Measurements from ENCODE around the gene KRTAP5-5. TPM values are rescaled to one million over a fixed set of nuclear protein-coding genes. Genes with fewer than 3 reads are reported as not detected.
"Not testable (repeated sequence)": the region's sequence is repeated elsewhere in the genome, so short reads cannot be mapped to it uniquely, and the experiment has no call there.

Gene KRTAP5-5
- polyA plus RNA-seq, 3 donors, result not detected

DNA sequence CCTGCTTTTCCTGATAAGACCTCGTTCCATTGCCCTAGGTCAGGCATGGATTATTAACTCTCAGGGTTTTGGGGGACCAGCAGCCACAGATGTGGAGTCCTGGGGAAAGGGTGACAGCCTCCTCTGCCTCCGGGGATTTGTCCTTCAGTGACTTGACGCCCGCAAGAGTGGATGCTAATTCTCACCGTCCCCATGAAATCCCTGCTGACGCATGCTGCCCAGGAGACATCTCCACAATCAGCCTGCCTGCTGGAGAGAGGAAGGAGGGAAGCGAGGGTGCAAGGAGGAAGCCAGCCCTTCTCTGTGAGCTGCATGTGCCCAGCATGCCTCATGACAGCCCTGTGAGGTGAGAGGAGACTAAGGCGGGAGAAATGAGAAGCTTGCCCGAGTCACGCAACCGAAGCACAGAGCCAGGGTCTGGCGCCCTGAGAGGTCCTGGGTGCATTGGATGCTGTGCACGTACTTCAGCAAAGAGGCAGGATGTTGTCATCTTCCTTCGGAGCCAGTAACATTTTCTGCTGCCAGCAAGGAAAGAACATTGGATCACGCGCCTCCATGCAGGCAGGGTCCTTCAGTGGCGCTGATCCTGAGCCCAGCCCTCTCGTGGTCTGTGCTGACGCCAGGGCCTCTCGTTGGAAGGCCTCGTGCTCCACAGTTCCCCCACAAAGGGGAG lies 40.1 kb downstream of the KRTAP5-5 start:
- DNase-seq (ENCODE audit: extremely low read depth in 1 of 11, low read depth in 9 of 11, low spot score in 4 of 11), result no peak

DNA sequence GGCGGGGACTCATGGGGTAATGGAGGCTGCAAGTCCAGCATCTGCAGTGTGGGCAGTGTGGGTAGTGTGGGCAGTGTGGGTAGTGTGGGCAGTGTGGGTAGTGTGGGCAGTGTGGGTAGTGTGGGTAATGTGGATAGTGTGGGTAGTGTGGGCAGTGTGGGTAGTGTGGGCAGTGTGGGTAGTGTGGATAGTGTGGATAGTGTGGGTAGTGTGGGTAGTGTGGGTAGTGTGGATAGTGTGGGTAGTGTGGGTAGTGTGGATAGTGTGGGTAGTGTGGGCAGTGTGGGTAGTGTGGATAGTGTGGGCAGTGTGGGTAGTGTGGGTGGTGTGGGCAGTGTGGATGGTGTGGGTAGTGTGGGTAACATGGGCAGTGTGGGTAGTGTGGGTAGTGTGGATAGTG lies 40.9 kb downstream of the KRTAP5-5 start:
- not testable (repeated sequence) for DNase-seq (ENCODE audit: extremely low read depth in 1 of 11, low read depth in 9 of 11, low spot score in 4 of 11)

DNA sequence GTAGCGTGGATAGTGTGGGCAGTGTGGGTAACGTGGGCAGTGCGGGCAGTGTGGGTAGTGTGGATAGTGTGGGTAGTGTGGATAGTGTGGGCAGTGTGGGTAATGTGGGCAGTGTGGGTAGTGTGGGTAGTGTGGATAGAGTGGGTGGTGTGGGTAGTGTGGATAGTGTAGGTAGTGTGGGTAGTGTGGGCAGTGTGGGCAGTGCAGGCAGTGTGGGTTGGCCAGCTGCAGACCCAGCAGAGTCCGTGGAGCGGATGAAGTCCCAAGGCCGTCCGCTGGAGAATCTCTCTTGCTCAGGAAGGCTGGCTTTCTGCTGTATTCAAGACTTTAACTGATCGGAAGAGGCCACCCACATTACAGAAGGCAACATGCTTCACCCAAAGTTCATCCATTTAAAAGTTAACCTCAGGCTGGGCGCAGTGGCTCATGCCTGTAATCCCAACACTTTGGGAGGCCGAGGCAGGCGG lies 41.4 kb downstream of the KRTAP5-5 start:
- no peak for DNase-seq (ENCODE audit: extremely low read depth in 1 of 11, low read depth in 9 of 11, low spot score in 4 of 11)

DNA sequence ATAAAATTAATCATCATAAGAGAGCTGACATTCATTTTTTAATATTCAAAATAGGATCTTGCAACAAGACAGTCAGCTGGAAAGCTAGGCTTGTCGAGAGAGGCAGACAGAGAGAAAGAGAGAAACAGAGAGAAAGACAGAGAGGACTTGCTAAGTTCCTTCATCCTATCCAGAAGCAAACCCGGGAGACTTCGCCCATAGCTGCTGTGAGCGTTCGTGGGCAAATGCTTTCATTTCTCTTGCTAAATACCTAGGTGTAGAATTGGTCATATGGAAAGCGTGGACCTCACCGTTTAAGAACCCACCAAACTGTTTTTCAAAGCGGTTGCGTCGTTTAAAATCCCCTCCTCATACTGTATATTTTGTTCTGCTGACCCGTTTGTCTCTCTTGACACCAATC lies 42.1 kb downstream of the KRTAP5-5 start:
- DNase-seq (ENCODE audit: extremely low read depth in 1 of 11, low read depth in 9 of 11, low spot score in 4 of 11), result no peak

DNA sequence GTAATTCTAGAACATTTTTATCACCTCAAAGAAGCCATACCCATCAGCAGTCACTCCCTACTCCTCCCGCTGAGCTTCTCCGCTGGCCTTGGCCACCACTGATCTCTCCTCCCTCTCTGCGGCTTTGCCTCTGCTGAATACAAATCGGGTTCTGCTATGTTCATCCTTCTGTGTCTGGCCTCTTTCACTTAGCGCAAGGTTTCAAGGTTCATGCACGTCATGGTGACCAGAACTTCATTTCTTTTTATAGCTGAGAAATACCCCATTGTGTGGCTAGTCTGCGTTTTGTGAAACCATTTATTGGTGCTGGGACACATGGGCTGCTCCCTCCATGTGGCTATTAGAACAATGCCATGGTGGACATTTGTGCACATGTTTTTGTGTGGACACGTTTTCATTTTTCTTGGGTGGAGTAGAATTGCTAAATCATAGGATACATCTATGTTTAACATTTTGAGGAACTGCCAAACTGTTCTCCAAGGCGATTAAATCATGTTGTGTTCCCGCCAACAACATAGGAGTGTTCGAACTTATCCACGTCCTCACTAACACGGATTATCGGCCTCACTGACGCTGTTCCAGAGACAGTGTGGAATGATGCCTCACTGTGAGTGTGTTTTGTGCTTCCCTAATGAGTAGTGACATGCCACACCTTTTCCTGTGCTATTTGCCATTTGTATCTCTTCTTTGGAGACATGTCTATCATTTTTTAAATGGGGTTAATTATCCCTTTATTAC lies 43.2 kb downstream of the KRTAP5-5 start:
- DNase-seq (ENCODE audit: extremely low read depth in 1 of 11, low read depth in 9 of 11, low spot score in 4 of 11), result no peak

DNA sequence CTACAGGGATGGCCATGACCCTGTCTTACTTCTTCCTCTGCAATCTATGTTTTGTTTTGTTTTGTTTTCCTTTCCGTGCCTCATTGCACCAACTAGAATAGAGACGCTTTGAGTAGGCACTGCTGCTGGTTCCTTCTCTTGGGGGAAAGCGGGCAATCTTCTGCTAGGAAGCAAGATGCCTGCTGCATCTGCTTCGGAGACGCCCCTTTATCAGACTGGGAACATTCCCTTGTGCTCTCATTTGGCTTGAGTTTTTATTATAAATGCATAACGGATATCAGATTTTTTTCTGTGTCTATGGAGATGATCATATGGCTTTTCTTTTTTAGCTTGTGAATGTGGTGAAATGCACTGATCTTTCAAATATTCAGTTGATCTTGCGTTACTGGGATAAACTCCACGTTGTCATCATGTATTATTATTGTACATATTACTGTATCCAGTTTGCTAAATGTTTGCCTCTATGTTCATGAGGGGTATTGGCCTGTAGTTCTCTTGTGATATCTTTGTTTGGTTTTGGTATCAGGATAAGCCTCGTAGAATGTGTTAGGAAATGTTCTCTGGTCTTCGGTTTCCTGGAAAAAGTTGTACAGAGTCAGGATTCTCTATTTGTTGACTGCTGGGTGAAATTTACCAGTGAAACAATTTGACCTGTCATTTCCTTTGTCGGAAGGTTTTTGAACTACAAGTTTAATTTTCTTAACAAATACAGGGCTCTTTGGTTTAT lies 44.0 kb downstream of the KRTAP5-5 start:
- no peak for DNase-seq (ENCODE audit: extremely low read depth in 1 of 11, low read depth in 9 of 11, low spot score in 4 of 11)

DNA sequence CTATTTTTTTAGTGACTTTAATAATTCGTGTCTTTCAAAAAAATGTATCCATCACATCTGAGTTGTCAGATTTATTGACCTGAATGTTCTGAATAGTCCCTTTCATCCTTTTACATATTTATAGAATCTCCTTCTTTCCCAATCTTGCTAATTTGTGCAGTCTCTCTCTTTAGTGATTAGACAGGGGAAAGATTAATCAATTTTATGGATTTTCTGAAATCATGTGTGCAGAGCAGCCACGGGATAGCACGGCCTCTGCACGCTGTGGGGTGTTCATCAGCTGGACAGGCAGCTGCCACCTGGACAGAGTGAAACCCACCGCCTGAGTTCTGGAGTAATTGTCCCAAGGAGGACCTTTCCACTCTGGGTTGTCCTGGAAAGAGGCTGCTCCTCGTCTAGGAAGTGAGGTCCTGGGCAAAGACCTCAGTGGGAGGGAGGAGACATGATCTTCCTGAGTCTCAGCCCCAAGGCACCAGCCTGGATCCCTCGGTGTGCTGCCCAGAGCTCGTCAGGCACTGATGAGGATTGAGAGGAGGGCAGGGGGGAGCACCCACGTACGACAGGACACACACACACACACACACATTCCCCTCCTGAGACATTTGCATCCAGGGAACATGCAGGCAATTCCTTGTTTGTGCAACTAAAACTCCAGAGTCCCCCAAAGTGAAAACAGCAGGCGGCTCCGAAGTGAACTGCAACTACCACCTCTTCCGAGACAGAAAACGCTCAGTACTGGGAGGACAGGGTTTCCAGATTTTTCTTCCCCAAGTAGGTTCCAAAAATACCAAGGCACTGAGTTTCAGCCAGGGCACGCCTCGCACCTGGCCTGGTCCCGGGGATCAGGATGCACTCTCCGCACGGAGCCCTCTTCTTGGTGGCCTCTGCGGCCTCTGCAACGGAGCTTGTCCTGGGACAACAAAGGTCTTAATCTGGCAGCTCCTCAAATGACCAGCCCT lies 44.9 kb downstream of the KRTAP5-5 start:
- no peak for DNase-seq (ENCODE audit: extremely low read depth in 1 of 11, low read depth in 9 of 11, low spot score in 4 of 11)

DNA sequence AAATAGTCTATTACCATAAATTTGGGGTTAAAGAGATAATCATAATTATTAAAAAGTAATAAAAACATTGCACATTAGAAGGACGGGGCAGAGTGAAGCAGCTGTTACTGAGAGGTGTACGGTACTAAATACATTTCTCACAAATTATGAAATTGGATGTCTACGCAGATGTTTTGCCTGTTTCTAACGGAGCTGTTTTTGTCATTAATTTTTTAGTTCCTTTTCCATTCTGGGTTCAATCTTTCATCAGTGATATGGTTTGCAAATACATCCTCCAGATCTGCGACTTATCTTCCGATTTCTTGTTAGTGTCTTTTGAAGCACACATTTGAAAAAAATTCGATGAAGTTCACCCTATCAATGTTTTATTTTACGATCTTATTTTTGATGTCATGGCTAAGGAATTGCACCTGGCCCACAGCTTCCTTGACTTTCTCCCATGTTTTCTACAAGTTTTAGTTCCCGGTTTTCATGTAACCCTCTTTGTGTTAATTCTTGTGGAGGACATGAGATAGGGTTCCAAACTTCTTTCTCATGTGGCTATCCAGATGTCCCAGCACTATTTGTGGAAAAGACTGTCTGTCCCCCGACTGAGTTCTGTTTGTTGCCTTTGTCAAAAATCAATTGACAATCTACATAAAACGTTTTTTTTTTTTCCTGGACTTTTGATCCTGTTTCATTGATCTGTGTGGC lies 46.1 kb downstream of the KRTAP5-5 start:
- DNase-seq (ENCODE audit: extremely low read depth in 1 of 11, low read depth in 9 of 11, low spot score in 4 of 11), result no peak

DNA sequence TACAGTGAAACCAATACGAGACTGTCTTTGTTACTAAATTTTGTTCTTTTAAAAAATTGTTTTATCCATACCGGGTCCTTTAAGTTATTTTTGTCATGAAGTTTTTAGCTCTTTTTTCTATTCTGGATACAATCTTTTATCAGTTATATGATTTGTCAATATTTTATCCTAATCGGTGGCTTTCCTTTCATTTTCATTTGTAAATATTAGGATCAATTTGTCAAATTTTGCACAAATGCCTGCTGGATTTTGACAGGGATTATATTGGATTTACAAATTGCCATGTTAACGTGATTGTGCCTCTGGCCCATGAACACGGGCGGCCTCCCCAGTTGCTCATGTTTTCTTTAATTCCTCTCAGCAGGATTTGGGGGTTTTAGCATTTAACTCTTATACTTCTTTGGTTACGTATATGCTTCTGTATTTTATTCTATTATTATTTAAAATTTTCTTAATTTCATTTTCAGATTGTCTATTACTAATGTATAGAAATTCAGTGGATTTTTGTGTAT lies 46.7 kb downstream of the KRTAP5-5 start:
- DNase-seq (ENCODE audit: extremely low read depth in 1 of 11, low read depth in 9 of 11, low spot score in 4 of 11), result no peak

DNA sequence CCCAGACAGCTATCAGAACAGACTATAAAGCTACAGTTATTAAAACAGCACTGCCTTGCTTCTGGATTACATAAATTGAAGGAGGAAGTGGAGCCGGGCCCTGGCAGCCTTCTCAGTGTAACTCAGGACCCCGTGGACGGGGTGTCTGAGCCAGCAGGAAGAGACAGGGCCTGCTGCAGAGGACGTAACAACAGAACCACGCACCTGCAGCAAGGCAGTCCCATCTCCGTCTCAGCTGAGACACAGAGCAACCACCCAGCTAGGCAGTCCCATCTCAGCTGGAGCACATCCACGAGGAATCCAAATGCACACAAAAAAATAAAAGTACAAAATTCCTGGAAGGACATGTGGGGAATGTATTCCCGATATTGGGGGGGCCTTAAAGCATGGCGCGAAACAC lies 50.3 kb downstream of the KRTAP5-5 start:
- DNase-seq (ENCODE audit: extremely low read depth in 1 of 11, low read depth in 9 of 11, low spot score in 4 of 11), result no peak

Other genes starting within 250 kb of the KRTAP5-5 start
- gene BRSK2, start 239.8 kb upstream of the KRTAP5-5 start, polyA plus RNA-seq (ENCODE audit: insufficient read length in 3 of 3), result 1 to 10 TPM in 2 of 3 donors, under 1 TPM in 1; 0.56 to 1.7 (median 1.4) TPM
- gene MOB2, start 143.0 kb upstream of the KRTAP5-5 start, polyA plus RNA-seq (ENCODE audit: insufficient read length in 3 of 3), result 10 to 100 TPM; 30.0 to 34.9 (median 30.0) TPM
- 1 to 10 TPM; 2.5 to 6.6 (median 4.2) TPM for gene DUSP8, start 57.5 kb upstream of the KRTAP5-5 start, polyA plus RNA-seq (ENCODE audit: insufficient read length in 3 of 3)
- 1 to 10 TPM in 1 of 3 donors, under 1 TPM in 1, not detected in 1; 0.13 to 1.7 TPM for gene KRTAP5-1, start 44.5 kb upstream of the KRTAP5-5 start, polyA plus RNA-seq (ENCODE audit: insufficient read length in 3 of 3)
- gene KRTAP5-2, start 31.5 kb upstream of the KRTAP5-5 start, polyA plus RNA-seq (ENCODE audit: insufficient read length in 3 of 3), result not detected
- not detected for gene KRTAP5-3, start 21.3 kb upstream of the KRTAP5-5 start, polyA plus RNA-seq (ENCODE audit: insufficient read length in 3 of 3)
- gene KRTAP5-4, start 7.6 kb upstream of the KRTAP5-5 start, polyA plus RNA-seq (ENCODE audit: insufficient read length in 3 of 3), result not detected
- gene KRTAP5-6, start 67.4 kb downstream of the KRTAP5-5 start, polyA plus RNA-seq (ENCODE audit: insufficient read length in 3 of 3), result not detected
- under 1 TPM; 0.11 to 0.28 (median 0.23) TPM for gene IFITM10, start 120.8 kb downstream of the KRTAP5-5 start, polyA plus RNA-seq (ENCODE audit: insufficient read length in 3 of 3)
- gene CTSD, start 134.2 kb downstream of the KRTAP5-5 start, polyA plus RNA-seq (ENCODE audit: insufficient read length in 3 of 3), result 100 to 1,000 TPM; 195 to 261 (median 236) TPM
- gene SYT8, start 205.2 kb downstream of the KRTAP5-5 start, polyA plus RNA-seq (ENCODE audit: insufficient read length in 3 of 3), result under 1 TPM in 2 of 3 donors, not detected in 1; 0.39 to 0.56 TPM
- 1 to 10 TPM in 1 of 3 donors, under 1 TPM in 2; 0.45 to 6.1 (median 0.53) TPM for gene TNNI2, start 209.2 kb downstream of the KRTAP5-5 start, polyA plus RNA-seq (ENCODE audit: insufficient read length in 3 of 3)
- gene LSP1, start 223.3 kb downstream of the KRTAP5-5 start, polyA plus RNA-seq (ENCODE audit: insufficient read length in 3 of 3), result 1 to 10 TPM; 4.5 to 9.2 (median 7.9) TPM